NCI-H524 treated with DMSO at 0.1 percent for 48 hours (cell line): ENCODE data around the gene LAMP1.
A peak's percentile ranks its signal among the peaks of the same experiment; 100 is the strongest.
"Not testable (repeated sequence)": the region's sequence is repeated elsewhere in the genome, so short reads cannot be mapped to it uniquely, and the experiment has no call there.

ENCODE experiments used
- DNase-seq: peaks from one replicate; lab custom pipeline; 2025; lab: John Stamatoyannopoulos, UW

LAMP1 gene, protein sequence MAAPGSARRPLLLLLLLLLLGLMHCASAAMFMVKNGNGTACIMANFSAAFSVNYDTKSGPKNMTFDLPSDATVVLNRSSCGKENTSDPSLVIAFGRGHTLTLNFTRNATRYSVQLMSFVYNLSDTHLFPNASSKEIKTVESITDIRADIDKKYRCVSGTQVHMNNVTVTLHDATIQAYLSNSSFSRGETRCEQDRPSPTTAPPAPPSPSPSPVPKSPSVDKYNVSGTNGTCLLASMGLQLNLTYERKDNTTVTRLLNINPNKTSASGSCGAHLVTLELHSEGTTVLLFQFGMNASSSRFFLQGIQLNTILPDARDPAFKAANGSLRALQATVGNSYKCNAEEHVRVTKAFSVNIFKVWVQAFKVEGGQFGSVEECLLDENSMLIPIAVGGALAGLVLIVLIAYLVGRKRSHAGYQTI

DNA sequence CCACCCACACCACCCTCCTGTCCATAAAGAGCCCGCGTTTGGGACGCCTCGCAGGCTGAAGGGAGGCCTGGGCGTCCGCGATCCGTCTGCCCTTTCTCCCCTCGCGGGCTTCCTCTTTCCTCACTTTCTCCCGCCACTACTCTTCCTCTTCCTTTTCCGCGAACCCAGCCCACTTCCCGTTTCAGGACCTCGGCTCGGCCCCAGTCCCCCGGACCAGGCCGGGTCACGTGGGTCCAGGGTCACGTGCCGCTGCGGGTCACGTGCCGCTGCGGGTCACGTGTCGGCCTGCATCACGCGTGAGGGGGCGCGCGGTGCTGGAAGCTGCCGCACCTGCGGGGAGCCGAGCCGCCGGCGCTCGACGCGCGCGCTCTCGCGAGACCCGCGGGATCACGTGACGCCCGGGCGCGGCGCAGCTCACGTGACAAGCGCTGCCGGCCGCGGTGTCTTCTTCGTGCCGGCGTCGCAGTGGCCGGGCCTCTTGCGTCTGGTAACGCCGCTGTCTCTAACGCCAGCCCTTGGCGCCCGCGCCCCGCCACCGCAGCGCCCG, at the start of gene LAMP1:
TSS of gene LAMP1 (plus strand) at position 417 of the 547 bp plus-strand sequence. CDS start 196 bp downstream, outside the sequence.
- DNase-seq = peak; percentile 16

DNA sequence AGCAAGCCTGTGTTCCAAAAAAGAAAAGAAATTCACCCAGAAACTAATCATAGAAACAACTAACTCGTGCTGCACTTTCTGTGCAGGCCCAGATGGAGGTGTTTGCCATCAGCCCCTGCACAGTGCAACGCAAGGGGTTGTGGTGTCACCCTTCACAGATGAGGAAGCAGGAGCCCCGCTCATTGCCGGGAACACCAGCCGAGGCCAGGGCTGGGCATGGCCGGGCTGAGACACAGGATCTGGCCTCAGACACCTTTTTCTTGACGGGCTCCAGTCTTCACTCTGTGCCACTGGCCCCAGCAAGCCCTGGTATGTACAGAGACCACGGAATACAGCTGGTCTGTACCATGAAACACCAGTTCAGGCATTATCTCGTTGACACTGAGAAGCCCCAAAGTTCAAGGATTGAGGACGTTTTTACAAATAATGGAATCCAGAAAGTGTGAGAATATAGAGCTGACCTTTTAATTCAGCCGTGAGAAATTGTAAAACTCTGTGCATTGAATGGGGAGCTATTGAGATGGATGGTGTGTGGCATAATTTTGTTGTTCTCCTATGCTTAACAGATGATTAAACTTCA, 44.4 kb upstream of the LAMP1 start:
- DNase-seq = no peak

DNA sequence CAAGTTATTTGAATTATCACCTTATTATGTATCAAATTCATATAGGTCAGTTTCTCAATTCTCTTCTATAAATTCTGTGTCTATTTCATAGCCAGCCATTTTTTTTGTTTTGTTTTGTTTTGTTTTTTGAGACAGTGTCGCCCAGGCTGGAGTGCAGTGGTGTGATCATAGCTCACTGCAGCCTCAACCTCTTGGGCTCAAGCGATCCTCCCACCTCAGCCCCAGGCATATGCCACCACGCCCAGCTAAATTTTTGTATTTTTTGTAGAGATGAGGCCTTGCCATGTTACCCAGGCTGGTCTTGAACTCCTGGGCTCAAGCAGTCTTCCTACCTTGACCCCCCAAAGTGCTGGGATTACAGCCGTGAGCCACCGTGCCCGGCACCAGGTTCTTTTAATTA, 39.1 kb upstream of the LAMP1 start:
- DNase-seq = not testable (repeated sequence)

DNA sequence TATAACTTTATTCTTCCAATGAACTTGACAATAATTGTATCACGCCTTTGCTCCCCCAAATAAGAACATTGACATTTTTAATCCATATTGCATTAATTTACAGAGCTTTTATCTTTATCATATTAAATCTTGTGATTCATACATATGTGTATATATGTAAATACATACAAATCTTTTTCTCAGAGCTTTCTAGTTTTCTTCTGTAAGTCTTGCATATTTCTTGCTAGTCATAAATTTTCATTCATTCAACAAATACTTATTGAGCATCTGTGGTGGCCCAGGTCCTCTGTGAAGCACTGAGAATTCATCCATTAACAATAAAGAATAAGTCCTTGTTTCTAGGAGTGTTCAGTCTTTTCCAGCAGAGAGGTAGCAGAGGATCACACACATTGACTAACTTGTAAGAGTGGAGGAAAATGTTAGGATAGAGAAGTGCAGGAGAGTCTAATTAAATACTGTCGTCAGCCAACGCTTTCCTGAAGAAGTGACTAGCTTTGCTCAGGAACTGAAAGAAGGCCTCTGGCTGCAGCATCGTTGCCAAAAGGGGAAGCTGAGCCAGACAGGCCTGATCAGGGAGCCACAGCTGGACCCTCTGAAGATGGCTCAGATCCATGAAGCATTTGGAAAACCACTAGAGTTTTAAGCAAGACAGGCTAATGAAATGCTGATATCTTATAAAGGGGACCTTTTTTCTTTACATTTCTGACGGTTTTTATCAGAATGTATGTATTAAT, 38.6 kb upstream of the LAMP1 start:
- no peak for DNase-seq

DNA sequence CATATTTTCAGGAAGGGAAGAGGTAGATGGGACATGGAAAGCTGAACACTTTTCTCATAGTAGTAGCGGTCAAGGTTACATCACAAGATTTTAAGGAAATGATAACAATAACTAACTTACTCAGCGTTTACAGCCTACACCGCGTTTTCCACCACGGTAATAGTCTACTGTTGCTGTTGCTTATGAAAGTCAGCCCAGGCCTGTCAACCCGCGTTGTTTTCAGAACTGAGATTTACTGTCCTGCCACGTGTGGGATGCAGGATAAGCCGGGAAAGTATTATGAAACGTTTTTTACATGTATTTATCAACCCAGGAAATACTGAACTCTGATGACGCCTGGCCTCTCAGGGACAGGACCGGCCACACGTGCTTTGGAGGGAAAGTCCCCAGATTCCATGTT, 36.0 kb upstream of the LAMP1 start:
- DNase-seq = no peak

DNA sequence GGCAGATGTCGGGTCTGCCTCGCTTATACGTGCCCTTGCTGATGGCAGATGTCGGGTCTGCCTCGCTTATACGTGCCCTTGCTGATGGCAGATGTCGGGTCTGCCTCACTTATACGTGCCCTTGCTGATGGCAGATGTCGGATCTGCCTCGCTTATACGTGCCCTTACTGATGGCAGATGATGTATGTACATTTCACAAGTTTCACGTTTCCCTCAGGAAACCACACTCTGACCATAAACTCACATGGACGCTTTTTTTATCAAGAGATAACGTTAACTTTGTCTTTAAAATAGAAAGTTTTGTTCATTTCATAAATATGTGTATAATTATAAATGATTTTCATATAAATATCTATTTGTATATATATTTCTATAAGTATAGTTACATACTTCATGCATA, 34.0 kb upstream of the LAMP1 start:
- not testable (repeated sequence) for DNase-seq

DNA sequence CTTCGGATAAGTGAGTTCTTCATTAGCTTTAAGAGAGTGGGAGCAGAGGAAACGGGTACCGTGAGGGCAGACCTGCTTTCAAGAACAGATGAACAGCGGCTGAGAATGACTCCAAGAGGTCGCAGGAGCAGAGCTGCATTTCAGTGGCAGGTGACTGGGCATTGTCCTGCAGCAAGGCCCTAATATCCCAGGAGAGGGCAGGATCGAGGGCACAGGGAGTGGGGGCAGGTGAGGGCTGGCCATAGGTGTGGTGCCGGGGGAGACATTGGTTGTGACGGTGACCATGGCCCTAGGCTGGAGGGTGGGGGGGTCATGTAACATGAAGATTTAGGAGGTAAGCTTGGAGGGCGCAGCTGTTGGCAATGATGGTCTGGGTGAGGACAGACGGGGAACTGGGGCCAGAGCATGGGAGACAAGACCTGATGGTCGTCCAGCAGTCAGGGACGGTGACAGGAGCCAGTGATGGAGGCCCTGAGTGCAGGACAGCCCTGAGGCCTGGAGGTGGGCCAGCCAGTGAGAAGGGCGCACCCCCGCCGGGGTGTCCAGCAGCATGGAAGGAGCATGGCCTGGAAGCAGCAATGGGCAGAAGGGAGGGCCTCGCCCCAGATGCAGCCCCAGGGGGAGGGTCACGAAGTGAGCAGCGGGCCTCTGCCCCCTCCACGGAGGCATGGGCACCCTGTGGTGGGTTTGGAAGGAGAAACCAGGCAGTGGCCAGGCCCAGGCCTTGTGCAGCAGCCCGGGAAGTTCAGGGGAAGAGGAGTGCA, 29.2 kb upstream of the LAMP1 start:
- no peak for DNase-seq

DNA sequence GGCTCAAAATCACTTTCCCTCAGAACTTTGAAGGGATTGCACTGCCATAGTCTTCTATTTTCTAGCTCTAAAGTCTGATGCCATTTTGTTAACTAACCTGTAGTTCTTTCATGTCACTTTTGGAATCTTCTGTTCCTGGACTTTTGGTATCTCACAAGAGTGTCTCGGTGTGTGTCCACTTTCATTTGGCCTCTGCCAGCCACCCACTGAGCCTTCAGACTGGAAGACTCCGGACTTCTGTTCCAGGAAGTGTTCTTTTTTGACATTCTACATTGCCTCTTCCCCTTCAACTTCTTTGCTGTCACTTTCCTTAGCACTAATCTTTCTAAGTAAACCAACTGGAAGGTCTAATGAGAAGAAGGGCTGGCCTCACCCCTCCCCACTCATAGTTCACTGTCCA, 25.0 kb upstream of the LAMP1 start:
- no peak for DNase-seq

DNA sequence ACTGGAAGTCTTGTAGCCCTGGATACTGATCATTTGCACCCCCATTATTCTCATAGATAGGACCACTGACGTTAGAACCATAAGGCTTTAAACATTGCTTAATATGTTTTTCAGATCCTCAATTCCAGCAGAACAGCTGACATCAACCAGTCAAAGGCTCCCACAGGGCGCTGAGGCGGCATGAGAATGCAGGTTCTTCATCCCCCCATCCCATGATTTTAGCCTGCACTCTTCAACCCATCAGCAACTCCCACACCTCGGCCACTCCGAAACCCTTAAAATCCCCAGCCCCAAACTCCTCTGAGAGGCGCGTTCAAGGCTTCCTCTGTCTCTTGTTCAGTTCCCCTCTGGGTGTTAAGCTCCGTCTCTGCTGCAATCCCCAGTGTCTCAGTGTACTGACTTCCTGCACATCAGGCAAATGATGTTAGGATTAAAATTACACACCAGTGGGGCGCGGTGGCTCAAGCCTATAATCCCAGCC, 24.3 kb upstream of the LAMP1 start:
- no peak for DNase-seq

DNA sequence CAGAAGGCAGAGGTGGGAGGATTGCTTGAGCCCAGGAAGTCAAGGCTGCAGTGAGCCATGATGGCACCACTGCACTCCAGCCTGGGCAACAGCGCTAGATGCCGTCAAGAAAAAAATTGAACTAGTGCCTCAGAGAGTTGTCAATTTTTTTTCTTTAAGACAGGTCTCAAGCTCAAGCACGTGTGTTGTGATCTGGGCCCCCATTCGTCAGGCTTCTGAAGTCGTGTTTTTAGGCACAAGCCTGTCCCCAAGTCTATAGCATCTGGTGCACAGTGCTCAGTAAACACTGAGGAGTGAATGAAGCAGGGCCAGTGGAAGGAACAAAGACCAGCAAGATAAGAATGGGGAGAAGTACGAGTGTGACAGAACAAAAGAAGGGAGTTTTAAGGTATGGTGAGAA, 23.7 kb upstream of the LAMP1 start:
- DNase-seq = no peak

DNA sequence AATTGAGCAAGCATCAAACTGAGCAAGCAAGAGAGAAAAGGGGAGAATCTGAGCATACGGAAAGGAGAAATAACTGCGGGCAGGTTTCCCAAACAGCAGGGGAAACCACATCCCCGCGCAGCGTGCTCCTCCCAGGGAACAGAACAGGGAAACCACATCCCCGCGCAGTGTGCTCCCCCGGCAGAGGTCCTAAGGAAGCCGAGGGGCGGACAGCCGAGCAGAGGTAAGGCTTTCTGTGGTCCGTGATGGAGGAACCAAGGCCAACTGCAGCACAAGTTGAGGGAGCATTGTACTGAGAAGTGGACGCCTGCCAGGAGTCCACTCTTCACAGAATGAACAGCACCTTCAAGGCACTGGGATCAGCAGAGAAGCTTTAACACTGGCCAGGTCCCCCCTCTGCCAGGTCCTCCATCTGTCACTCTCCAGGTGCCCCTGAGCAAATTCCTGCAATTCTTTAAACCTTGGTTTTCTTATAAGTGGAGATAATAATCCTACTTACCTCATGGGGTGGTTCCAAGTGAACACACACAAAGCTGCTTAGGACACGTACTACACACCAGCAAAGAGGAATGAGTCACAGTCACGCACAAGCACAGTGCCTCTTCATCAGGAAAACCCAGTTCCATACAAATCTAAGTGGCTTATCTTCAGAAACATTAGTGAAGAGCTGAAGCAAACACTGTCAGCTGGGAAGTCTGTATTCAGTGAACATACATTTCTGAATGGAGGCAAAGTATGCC, 23.0 kb upstream of the LAMP1 start:
- no peak for DNase-seq

DNA sequence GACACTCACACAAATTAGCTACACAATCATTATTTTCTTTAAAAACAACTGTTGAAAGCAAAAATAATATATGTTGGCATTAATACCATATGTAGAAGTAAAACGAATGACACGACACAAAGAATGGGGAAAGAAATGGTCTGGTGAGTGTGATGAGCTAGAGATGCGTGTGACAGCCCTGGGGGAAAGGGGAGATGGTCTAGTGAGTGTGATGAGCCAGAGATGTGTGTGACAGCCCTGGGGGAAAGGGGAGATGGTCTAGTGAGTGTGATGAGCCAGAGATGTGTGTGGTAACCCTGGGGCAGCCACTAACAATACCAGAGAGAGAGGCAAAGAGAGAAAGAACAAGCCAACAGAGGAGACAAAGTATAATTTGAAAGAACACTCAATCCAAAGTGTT, 22.3 kb upstream of the LAMP1 start:
- no peak for DNase-seq

DNA sequence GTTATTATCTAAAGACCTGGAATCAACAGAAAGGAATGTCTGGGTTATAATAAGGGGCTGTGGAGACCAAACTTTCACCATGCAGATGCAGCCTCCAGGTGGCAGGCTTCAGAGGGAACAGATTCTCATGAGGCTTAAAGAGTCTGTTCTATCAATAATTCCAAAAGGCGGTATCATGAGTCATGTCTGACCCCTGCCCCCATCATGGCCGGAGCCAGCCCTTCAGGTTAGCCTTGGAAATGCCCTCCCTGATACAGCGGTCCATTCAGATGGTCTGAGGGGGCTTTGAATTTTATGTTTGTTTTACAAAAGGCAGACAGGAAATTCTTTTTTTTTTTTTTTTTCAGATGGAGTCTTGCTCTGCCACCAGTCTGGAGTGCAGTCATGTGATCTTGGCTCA, 21.7 kb upstream of the LAMP1 start:
- no peak for DNase-seq

DNA sequence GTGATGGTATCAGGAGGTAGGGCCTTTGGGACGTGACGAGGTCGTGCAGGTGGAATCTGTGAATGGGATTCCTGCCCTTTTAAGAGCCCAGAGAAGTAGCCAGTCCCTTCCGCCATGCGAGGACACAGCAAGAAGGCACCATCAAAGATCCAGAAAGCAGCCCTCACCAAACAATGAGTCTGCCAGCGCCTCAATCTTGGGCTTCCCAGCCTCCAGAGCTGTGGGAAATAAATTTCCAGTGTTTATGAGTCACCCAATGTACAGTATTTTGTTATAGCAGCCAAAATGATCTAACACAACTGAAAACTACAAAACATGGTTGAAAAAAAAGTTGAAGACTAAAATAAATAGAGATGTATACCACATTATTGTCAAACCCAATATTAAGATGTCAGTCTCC, 16.9 kb upstream of the LAMP1 start:
- no peak for DNase-seq

DNA sequence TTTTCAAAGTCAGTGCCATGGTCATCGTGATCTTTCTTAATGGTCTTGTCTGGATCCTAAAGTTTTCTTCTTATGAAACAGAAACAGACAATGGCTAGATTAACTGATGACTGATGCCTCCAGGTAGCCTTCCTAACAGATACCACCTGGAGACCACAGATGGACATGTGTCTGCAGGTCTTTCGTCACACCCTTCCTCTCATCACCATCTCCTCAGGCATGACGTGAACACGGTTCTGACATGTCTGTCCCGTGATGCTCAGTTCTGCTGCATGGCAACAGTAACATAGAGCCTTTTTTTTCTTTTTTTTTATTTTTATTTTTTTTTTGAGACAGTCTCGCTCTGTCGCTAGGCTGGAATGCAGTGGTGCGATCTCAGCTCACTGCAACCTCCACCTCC, 13.1 kb upstream of the LAMP1 start:
- no peak for DNase-seq

DNA sequence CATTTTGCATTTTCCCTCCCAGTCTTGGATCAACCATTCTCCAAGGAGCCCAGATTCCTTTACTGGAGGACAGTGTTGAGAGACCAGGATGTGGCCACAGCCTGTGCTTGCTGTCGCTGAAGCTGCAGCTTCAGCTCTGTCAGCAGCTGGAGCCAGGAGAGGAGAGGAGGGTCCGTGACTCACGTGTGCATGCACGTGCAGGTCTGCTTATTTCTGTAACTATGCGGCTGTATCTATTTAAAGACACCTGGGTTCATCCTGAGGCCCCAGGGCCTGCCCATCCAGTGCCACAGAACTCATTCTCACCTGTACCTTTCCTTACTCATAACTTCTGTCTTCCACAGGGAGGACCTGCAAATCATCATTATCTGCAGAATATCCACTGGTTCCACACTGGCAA, 8.2 kb upstream of the LAMP1 start:
- DNase-seq = no peak

DNA sequence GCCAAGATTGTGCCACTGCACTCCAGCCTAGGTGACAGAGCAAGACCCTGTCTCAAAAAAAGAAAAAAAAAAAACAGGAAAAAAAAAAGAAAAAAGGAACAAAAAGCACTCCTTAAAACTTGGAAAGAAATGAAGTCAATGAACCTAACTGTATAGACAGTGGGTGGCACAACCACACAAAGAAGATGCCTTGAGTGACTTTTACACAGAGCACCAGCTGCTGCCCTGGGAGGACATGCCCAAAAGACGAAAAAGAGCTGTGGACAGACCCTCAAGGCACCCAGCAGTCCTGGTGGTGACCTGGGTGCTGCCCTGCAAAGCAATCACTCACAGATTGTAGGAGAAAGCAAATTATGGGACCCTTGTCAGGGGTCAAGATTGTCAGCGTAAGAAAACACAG, 5.9 kb upstream of the LAMP1 start:
- no peak for DNase-seq

DNA sequence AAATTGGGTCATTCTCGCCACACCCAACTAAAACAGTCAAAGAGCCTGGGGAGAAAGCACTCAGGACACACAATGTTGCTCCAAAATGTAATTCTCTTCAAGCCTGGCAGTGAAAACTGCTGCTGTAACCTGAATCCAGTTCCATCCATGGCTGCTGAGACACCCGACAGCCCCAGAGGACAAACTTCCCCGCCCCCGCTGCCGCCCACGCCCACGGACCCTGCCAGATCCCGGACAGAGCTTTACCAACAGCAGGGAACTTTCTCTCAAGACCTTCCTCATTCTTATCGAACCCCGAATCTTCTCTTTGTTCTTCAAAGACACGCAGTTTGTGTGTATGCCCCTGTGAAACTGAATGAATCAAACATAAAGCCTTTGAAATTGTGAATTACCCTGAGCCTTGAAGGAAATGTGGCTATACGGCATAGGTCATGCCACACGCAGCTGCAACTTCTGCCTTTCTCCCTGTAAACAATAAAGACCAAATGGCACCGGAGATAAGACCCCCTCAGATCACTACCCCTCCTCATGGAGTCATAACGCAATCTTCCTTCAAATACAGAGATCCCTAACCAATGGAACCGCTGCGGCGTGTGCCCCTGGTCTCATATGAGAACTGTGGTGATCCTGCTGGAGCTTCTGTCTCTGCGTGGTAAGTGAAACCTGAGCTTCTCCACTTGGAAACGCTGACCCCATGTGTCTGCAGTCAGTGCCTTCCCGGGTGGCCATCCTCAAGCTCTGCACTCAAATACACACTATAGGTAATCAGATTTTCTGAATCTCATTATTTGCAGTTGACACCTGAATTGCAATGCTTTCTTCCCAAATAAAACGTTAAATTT, 4.8 kb upstream of the LAMP1 start:
- DNase-seq = no peak

DNA sequence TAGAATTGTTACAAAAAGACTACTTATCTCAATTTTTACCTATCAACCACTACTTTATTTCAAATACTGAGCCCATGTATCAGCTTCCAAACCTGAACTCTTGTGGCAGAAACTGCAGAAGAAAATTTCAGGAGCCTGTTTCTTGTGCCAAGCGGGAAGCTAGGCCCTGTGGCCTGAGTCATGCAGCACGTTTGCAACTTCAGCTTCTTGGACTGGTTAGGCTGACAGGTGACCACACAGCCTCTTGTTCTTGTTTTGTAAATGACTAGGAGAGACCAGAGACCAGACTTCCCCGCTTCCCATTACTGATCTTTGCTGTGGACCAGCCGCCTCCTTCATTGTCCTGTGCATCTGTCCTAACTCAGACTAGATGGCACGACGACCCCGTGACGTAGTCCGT, 3.4 kb upstream of the LAMP1 start:
- DNase-seq = no peak

DNA sequence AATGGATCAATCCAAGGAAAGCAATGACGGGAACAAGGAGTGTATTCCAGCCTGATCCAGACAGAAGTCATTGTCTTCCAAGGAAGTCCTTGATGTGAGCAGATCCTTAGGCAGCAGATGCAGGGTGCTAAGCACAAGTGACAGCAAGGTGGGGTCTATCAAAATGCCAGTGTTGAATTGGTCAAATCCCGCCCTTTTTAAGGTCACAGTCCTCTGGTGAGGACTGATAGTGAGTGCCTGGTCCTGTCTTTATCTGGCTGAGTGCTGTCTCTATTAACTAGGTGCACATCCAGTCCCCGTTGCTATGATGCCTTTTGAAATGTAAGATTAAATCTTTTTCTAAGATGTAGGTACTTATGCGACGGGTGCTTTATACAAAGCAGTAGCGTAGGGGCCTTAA, 1.3 kb upstream of the LAMP1 start:
- no peak for DNase-seq
